OCI-LY7 (cell line): ENCODE results near the gene BAG5. TPM values are rescaled to one million over a fixed set of nuclear protein-coding genes. Genes with fewer than 3 reads are reported as not detected.

Experiments
- BruUV-seq: library from RNA; stranded (reverse); fragments of 400-500 nt; replicated peaks from 2 replicates; lab custom pipeline; 2021; lab: Mats Ljungman, UMichigan
- CTCF ChIA-PET: fragments of 300-600 bp; sonication (Branson Sonifier 250); formaldehyde crosslinking; loops from one replicate; lab custom pipeline; 2022; ENCODE audit warnings: antibody characterized with exemption; ENCODE audit not compliant: unreplicated experiment; lab: Charles Lee
- POLR2A ChIA-PET: fragments of 300-600 bp; sonication (Branson Sonifier 250); formaldehyde crosslinking; loops from one replicate; lab custom pipeline; 2022; ENCODE audit warnings: antibody characterized with exemption; lab: Charles Lee
- DNase-seq: peaks from one replicate; pipeline ENCODE4 v3.0.0-alpha.2; 2015; ENCODE audit warnings: low spot score
- H2AFZ ChIP-seq: fragments of 200-600 bp; sonication (generic), shearing (Covaris generic); 2 replicates; pipeline ENCODE4 v1.6.1; 2014; ENCODE audit warnings: mild to moderate bottlenecking, antibody characterized with exemption, low read length, moderate library complexity
- H3K27ac ChIP-seq: fragments of 200-600 bp; sonication (generic); 2 replicates; pipeline ENCODE4 v1.5.1; 2014; ENCODE audit warnings: mixed run types, low read depth, mild to moderate bottlenecking, moderate library complexity, low read length, inconsistent platforms; ENCODE audit not compliant: poor library complexity, severe bottlenecking
- H3K36me3 ChIP-seq: fragments of 200-600 bp; sonication (generic); 2 replicates; pipeline ENCODE4 v1.6.1; 2014; ENCODE audit warnings: mild to moderate bottlenecking, antibody characterized with exemption, low read length, moderate library complexity, mixed read lengths; ENCODE audit not compliant: insufficient read depth
- H3K4me1 ChIP-seq: fragments of 200-600 bp; sonication (generic); 2 replicates; pipeline ENCODE4 v1.5.1; 2014; ENCODE audit warnings: mild to moderate bottlenecking, low read length; ENCODE audit not compliant: insufficient read depth, poor library complexity, severe bottlenecking
- H3K4me2 ChIP-seq: fragments of 200-600 bp; sonication (generic); 2 replicates; pipeline ENCODE4 v1.6.1; 2014; ENCODE audit warnings: mild to moderate bottlenecking, low read length
- H3K4me3 ChIP-seq: fragments of 200-600 bp; sonication (generic); 2 replicates; pipeline ENCODE4 v1.5.1; 2014; ENCODE audit warnings: mild to moderate bottlenecking, low read depth, low read length; ENCODE audit not compliant: poor library complexity, severe bottlenecking
- H3K79me2 ChIP-seq: fragments of 200-600 bp; sonication (generic); 2 replicates; pipeline ENCODE4 v1.6.1; 2016; ENCODE audit warnings: low read depth, mild to moderate bottlenecking, low read length, moderate library complexity, mixed read lengths; ENCODE audit not compliant: insufficient read depth
- H3K9me2 ChIP-seq: fragments of 200-600 bp; sonication (generic); 2 replicates; pipeline ENCODE4 v1.6.1; 2016; ENCODE audit warnings: mild to moderate bottlenecking, low read length, mixed read lengths; ENCODE audit not compliant: insufficient read depth
- H3K9me3 ChIP-seq: fragments of 200-600 bp; sonication (generic); 2 replicates; pipeline ENCODE4 v1.6.1; 2014; ENCODE audit warnings: mild to moderate bottlenecking, mixed run types, low read length, mixed read lengths
- H4K20me1 ChIP-seq: fragments of 200-600 bp; sonication (generic); 2 replicates; pipeline ENCODE4 v1.6.1; 2014; ENCODE audit warnings: mild to moderate bottlenecking, antibody characterized with exemption, low read length, moderate library complexity, mixed read lengths; ENCODE audit not compliant: insufficient read depth
- CTCF ChIP-seq: fragments of 200-600 bp; sonication (generic); conservative IDR thresholded peaks from 2 replicates; pipeline ENCODE4 v1.5.1; 2014; ENCODE audit warnings: mild to moderate bottlenecking, antibody characterized with exemption, low read length, moderate library complexity, mixed read lengths
- EZH2phosphoT487 ChIP-seq: fragments of 200-600 bp; sonication (generic); IDR thresholded peaks from 2 replicates; pipeline ENCODE4 v1.6.1; 2018; ENCODE audit warnings: low read depth, borderline replicate concordance, mild to moderate bottlenecking, mixed run types, antibody characterized with exemption, low read length, moderate library complexity, mixed read lengths
- intact Hi-C: fragments of 100-400 bp; cut with micrococcal nuclease; formaldehyde crosslinking; loops from one replicate; pipeline ENCODE4 v1.10.0; 2022; ENCODE audit not compliant: unreplicated experiment
- total RNA-seq, 2 experiments: library from RNA; depleted of rRNA in 1 of 2; stranded (reverse); fragments of >200 nt in 1 of 2; shearing (Covaris generic) in 1 of 2; gene quantifications; 2 replicates each; pipeline ENCODE4 v1.2.3, GENCODE V29; 2014 to 2022

The BAG5 gene
- total RNA-seq, 2 experiments from 2014 or later = 29.2 to 38.7 TPM

GRCh38 chr14:103551338-103551762 lies 11.1 kb downstream of the BAG5 start:
- ChIA-PET POLR2A (interaction anchor here (0.6 kb wide), 1 partner anchor 163 kb away, joined by 3 read pairs; no protein-coding TSS in a partner anchor), CTCF (no interaction called here)
- no TSS peak for BruUV-seq
- Histone ChIP-seq H3K79me2 (peaks cover under 1% of the 10 kb centered on the region; the same call in 1 of the 2 replicates), H2AFZ (no peak overlapping the region), H3K27ac (no peak overlapping the region), H3K9me3 (no peaks in the 10 kb centered on the region), H3K4me2 (no peak overlapping the region), H3K9me2 (no peaks in the 10 kb centered on the region), H3K36me3 (peaks cover under 1% of the 10 kb centered on the region; the same call in 1 of the 2 replicates), H4K20me1 (no peaks in the 10 kb centered on the region), H3K4me1 (no peaks in the 10 kb centered on the region), H3K4me3 (no peak overlapping the region)
- TF ChIP-seq CTCF (no peak), EZH2phosphoT487 (no peak)
- intact Hi-C loops = no loop called here
- no peak for DNase-seq

GRCh38 chr14:103550451-103551337 lies 11.8 kb downstream of the BAG5 start:
- intact Hi-C loops = no loop called here
- Histone ChIP-seq H3K4me1 (no peaks in the 10 kb centered on the region), H3K4me2 (no peak overlapping the region), H3K27ac (no peak overlapping the region), H2AFZ (no peak overlapping the region), H3K9me3 (no peaks in the 10 kb centered on the region), H3K4me3 (no peak overlapping the region), H3K79me2 (no peaks in the 10 kb centered on the region), H3K36me3 (no peaks in the 10 kb centered on the region), H4K20me1 (no peaks in the 10 kb centered on the region), H3K9me2 (no peaks in the 10 kb centered on the region)
- TF ChIP-seq CTCF (no peak), EZH2phosphoT487 (no peak)
- no TSS peak for BruUV-seq
- no peak for DNase-seq
- CTCF ChIA-PET = interaction anchor here (0.6 kb wide), 1 partner anchor 29 kb away, joined by 3 read pairs; no protein-coding TSS in a partner anchor
- POLR2A ChIA-PET = interaction anchor here (0.6 kb wide), 1 partner anchor 164 kb away, joined by 3 read pairs; no protein-coding TSS in a partner anchor
